Cardiac muscle cell (in vitro differentiated cells and primary cell): ENCODE data around the gene SPG21. TPM values are rescaled to one million over a fixed set of nuclear protein-coding genes. Genes with fewer than 3 reads are reported as not detected.
A peak's percentile ranks its signal among the peaks of the same experiment; 100 is the strongest.

ENCODE experiments used
- DNase-seq, 2 donors: peaks; one replicate each; pipeline versions ENCODE4 v3.0.0 to v3.0.0-alpha.2; 2010 to 2017; ENCODE audit warnings: low read depth in 1 of 2, low spot score in 1 of 2
- H3K27ac ChIP-seq: fragments of 200-600 bp; sonication (generic); 2 replicates; pipeline ENCODE4 v1.5.1; 2016
- H3K27me3 ChIP-seq: fragments of 200-600 bp; sonication (generic); 2 replicates; pipeline ENCODE4 v1.6.0; 2016; ENCODE audit warnings: control low read depth
- H3K36me3 ChIP-seq: fragments of 200-600 bp; sonication (generic); 2 replicates; pipeline ENCODE4 v1.5.1; 2016; ENCODE audit warnings: control low read depth
- H3K4me1 ChIP-seq: fragments of 200-600 bp; sonication (generic); 2 replicates; pipeline ENCODE4 v1.8.1; 2017; ENCODE audit warnings: low read depth, mild to moderate bottlenecking, mixed run types
- H3K4me3 ChIP-seq: fragments of 200-600 bp; sonication (generic); 2 replicates; pipeline ENCODE4 v1.5.1; 2016; ENCODE audit warnings: mild to moderate bottlenecking
- H3K9me3 ChIP-seq: fragments of 200-600 bp; sonication (generic); 2 replicates; pipeline ENCODE4 v1.5.1; 2017; ENCODE audit warnings: low read depth, mild to moderate bottlenecking, control low read depth
- CTCF ChIP-seq: IDR thresholded peaks from 2 replicates; pipeline ENCODE4 v1.5.1; 2012; ENCODE audit warnings: low read depth, mild to moderate bottlenecking, low read length
- polyA plus RNA-seq: library from polyadenylated mRNA; unstranded; fragments of >200 nt; fragmentation: Nextera tagmentation; extraction: Ambion mirVana; gene quantifications from 2 replicates; pipeline ENCODE4 v1.2.1, GENCODE V29; 2016
- total RNA-seq: library from RNA; depleted of rRNA; stranded (reverse); fragments of >200 nt; gene quantifications from 2 replicates; pipeline ENCODE4 v1.2.3, GENCODE V29; 2016

Gene SPG21
- total and polyA plus RNA-seq, 2 experiments from 2014 or later = 84.3 to 136 TPM

GRCh38 chr15:64930019-64930652 is 59.6 kb downstream of the SPG21 start:
- no peak for DNase-seq
- no peaks in the 10 kb centered on the region for H3K27me3 ChIP-seq
- H3K9me3 ChIP-seq = no peaks in the 10 kb centered on the region
- peaks cover 12% of the 10 kb centered on the region for H3K4me1 ChIP-seq
- no peak overlapping the region for H3K4me3 ChIP-seq
- H3K36me3 ChIP-seq = no peaks in the 10 kb centered on the region
- H3K27ac ChIP-seq = no peak overlapping the region
- no peak for TF ChIP-seq CTCF

GRCh38 chr15:64928626-64929220 is 61.0 kb downstream of the SPG21 start:
- H3K4me1 ChIP-seq = peaks cover 12% of the 10 kb centered on the region
- H3K4me3 ChIP-seq = no peak overlapping the region
- H3K27ac ChIP-seq = no peak overlapping the region
- no peaks in the 10 kb centered on the region for H3K36me3 ChIP-seq
- H3K27me3 ChIP-seq = no peaks in the 10 kb centered on the region
- H3K9me3 ChIP-seq = no peaks in the 10 kb centered on the region
- TF ChIP-seq CTCF = no peak
- peak in 1 of 2 donors; percentile 44 for DNase-seq

GRCh38 chr15:64926661-64927060 is 63.1 kb downstream of the SPG21 start:
- peaks cover 12% of the 10 kb centered on the region for H3K4me1 ChIP-seq
- H3K9me3 ChIP-seq = no peaks in the 10 kb centered on the region
- H3K36me3 ChIP-seq = no peaks in the 10 kb centered on the region

GRCh38 chr15:64925335-64926330 is 64.1 kb downstream of the SPG21 start:
- Histone ChIP-seq H3K36me3 (no peaks in the 10 kb centered on the region), H3K27me3 (no peaks in the 10 kb centered on the region), H3K27ac (no peak overlapping the region), H3K4me3 (no peak overlapping the region), H3K9me3 (no peaks in the 10 kb centered on the region), H3K4me1 (peaks cover 12% of the 10 kb centered on the region)
- TF ChIP-seq CTCF = no peak
- DNase-seq = no peak

More at GRCh38 chr15:64926661-64927060, 63.1 kb downstream of the SPG21 start:
- no peak overlapping the region for H3K4me3 ChIP-seq
- TF ChIP-seq CTCF = no peak
- no peaks in the 10 kb centered on the region for H3K27me3 ChIP-seq
- no peak for DNase-seq
- no peak overlapping the region for H3K27ac ChIP-seq

GRCh38 chr15:64923546-64923945 is 66.2 kb downstream of the SPG21 start:
- H3K4me3 ChIP-seq = no peak overlapping the region
- no peaks in the 10 kb centered on the region for H3K36me3 ChIP-seq
- peaks cover 6% of the 10 kb centered on the region for H3K4me1 ChIP-seq
- H3K27ac ChIP-seq = no peak overlapping the region
- TF ChIP-seq CTCF = no peak
- no peak for DNase-seq
- no peaks in the 10 kb centered on the region for H3K27me3 ChIP-seq
- no peaks in the 10 kb centered on the region for H3K9me3 ChIP-seq
